Muscle of arm (tissue), 12 donors: ENCODE results near the gene CACNA1F. TPM values are rescaled to one million over a fixed set of nuclear protein-coding genes. Genes with fewer than 3 reads are reported as not detected.

Experiments
- DNase-seq: peaks from one replicate; pipeline ENCODE4 v3.0.0-alpha.2; 2013
- polyA plus RNA-seq, 12 donors: library from polyadenylated mRNA; unstranded; fragments of 120-200 nt; gene quantifications; one replicate each; pipeline ENCODE4 v1.2.1, GENCODE V29; 2013; ENCODE audit not compliant: insufficient read length in 12 of 12

The CACNA1F gene
- polyA plus RNA-seq, 12 donors, result 0.03 to 0.39 (median 0.15) TPM; not detected in 6

DNA sequence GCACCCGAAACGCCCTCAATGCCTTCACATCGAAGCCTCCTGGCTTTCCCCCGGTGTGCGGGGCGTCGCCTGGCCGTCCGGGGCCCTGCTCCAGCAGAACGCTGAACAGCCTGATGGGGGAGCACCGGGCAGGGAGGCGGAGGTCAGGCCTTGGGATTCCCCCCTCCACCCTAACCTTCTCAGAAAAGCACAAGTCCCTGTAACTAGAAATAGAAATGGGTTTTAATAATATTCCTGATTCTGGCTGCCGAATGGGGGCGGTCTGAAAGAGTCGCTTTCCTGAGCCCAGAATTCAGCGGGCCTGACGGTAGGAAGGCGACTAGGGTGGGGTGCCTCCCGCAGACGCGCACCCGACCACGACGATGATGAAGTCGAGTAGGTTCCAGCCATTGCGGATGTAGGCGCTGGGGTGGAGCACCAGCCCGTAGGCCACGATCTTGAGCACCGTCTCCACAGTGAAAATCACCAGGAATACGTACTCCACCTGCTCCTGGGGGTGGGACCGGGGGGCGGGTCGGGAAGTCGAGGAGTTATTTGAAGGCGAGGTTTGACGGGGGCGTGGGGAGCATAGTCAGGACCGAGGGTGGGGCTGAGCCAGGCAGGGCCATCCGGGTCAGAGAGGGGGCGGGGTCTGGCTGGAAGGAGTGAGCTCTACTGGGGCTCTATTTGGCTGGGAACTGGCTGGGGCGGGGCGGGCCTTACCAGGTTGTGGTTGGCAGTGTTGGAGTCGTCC, 2.5 kb downstream of the CACNA1F start:
- no peak for DNase-seq

DNA sequence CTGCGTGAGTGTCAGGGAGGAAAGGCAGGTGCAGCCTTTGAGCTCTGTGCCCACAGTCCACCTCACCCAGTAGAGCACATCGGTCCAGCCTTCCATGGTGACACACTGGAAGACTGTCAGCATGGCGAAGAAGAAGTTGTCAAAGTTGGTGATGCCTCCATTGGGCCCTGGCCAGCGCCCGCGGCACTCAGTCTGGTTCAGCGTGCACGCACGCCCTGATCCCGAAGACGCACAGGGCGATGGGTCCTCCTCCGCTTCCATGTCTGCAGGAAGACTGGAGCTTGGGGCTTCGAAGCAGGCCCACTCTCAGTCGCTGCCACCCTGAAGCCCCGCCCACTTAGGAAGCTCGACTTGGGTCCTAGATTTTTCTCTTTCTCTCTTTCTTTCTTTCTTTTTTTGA, 5.0 kb downstream of the CACNA1F start:
- DNase-seq, result no peak

DNA sequence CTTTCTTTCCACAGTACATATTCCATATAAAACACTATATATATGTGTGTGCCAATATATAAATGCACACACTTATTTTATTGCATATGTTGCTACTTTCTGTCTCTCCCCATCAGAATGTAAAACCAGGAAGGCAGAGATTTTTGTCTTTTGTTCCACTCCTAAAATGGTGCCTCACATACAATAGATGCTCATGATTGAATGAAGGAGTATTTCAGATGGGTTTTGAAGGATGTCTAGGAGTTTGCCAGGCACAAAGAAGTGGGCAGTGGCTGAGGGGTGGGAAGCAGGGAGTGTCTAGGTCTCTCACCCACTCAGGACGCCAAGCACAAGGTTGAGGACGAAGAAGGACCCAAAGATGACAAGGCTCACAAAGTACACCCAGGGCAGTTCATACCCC, 5.4 kb downstream of the CACNA1F start:
- no peak for DNase-seq

DNA sequence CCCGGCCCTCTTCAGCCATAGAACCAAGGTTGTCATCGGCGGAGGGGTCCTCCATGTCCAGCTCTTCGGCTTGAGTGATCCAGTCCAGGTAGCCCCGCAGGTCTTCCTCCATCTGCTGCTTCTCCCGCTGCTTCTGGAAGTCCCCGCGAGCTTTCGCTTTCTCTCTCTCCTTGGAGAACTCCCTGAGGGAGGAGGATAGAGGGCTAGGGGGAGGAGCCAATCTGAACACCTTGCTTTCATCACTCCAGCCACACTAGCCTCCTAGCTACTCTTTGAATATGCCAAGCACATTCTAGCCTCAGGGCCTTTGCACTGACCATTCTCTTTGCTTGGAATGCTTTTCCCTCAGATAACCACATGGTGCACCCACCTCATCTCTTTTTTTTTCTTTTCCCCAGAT, 6.2 kb downstream of the CACNA1F start:
- no peak for DNase-seq

DNA sequence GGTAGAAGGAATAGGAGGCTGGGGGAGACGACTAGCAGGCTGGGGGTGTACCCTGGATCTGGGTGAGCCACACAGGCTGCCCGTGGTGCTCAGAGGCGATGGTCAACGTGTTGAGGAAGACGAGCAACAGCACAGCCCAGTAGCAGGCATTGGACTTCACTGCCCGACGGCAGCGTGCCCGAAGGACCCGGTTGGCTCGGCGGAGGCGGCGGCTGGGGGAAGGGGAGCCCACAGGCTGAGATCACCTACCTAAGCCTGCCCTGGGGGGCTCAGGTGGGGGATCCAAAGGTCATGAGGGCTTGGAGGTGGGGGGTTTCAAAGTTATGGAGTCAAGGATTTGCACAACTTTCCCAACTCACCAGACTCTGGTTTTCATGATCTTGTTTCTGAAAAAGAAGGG, 7.3 kb downstream of the CACNA1F start:
- no peak for DNase-seq

DNA sequence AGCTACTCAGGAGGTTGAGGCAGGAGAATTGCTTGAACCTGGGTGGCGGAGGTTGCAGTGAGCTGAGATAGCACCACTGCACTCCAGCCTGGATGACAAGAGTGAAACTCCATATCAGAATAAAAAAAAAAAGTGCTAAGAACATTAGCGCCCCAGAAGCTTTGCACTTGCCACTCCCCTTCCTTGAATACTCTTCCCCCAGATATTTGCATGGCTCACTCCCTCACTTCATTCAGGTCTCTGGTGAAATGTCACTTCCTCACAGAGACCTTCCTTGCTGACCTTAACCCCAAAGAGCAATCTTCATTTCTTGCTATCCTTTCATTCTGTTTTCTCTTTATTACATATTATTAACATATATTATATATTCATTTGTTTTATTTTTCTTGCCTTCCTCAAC, 11.3 kb downstream of the CACNA1F start:
- DNase-seq, result no peak

DNA sequence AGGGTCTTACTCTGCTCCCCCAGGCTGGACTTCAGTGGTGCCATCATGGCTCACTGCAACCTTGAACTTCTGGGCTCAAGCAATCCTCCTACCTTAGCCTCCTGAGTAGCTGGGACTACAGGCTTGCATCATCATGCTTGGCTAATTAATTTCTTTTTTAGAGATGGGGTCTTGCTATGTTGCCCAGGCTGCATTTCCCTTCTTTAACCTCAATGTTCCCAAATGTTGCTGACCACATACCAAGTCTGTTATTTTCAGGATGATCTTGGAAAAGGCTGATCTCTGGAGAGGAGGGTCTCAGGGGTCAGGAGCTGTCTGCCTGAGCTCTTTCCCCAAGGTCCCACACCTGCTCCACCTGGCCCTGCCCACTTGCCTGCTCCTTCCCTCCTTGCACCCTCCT, 13.0 kb downstream of the CACNA1F start:
- no peak for DNase-seq

DNA sequence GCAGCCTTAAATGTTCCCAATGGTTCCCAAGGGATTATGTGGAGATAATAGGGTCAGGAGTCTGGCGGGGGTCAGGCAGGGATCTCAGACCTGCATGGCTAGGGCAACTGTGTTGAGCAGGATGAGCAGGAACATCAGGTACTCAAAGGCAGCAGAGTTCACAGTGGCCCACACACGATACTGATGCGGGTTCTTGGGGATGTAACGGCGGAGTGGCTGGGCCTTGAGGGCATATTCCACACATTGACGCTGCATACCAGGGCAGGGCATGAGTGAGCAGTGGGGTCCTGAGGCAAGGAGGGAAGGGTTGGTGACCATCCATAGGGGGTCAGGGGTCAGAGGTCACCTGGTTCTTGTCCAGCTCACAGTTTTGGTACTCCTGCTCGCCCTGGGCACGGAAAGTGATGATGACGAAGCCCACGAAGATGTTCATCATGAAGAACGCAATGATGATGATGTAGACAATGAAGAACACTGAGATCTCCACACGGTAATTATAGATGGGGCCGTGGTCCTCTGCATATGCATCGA, 18.1 kb downstream of the CACNA1F start:
- no peak for DNase-seq

DNA sequence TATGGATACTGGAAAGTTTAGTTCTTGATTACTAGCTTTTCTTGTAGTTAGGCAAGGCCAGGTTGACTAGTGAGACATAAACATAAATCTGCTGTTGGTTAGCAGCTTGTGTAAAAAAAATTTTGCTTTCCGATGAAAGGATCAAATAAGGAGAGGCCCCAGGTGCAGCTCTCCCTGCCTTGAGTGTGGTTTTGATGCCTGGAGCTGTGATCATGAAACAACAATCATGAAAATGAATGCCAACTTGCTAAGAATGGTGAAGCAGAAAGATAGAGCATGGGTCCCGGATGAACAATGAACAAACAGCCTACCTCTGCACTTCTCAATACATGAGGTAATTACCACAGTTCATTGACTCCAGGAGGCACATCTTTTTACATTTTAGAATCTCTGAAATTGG, 18.7 kb downstream of the CACNA1F start:
- DNase-seq, result no peak

DNA sequence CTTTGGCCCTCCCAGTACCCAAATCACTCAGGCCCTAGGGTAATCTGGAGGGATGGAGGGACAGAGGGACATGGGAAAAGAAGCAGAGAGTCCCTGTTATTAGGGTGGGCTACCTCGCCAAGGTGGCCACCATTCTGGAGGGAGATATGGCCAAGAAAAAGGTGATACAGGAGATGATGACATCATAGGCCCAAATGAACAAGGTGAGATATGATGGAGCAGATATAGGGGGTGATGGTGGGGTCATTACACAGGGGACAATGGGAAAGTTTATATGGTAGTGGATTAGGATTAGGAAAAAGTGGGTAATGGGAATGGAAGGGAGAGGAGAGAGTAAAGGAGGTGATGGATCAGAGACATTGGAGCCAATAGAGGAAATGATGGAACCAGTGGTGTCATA, 20.3 kb downstream of the CACNA1F start:
- DNase-seq, result no peak

DNA sequence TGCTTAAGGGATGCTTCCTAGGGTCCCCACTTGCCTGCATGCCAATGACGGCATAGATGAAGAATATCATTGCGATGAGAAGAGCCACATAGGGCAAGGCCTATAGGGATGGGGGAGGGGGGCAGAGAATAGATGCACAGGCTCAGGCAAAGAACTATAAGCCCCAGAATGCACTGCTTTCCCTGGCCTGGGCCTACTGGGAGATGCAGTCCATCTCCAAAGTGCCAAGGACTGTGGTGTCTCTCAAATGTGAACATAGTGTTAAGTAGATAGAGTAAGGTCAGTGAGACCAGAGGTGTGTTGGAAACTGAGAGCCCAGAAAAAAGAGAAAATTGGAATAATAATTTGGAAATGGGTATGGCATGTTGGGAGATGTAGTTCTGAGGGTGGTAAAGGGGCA, 20.9 kb downstream of the CACNA1F start:
- DNase-seq, result no peak

DNA sequence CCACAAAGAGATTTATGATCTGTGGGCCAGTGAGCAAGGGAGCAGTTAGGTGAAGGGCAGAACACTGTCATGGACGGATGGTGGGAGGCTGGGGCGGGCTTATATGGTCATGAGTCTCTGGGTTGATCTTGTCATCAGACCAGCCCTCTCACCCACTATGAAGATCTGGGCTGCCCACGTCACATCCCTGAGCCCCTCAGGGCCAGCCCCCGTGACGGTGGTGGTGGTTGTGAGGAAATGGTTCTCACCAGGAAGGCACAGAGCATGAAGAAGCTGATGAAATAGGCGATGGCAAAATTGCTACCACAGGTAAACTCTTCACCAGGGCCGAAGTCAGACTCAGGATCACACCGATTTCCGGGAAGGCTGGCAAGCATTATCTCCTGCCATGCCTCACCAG, 22.1 kb downstream of the CACNA1F start:
- no peak for DNase-seq

DNA sequence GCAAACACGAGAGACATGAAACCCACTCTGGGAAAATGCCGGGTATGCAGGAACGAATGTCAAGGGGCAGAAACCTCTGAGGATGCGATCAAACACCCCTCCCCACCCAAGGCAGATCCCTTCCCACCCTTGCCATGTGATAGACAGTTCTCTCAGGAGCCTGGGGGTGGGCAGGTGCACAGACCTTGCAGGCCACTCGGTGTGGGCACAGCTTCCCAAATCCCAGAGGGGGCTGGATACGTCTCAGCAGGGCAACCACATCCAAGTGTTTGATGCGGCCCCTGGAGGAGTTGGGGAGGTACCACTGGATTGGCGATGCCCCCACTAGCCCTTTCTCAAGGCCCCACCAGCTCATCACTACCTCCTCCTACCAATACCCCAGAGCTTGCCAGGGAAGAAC, 22.7 kb downstream of the CACNA1F start:
- no peak for DNase-seq

DNA sequence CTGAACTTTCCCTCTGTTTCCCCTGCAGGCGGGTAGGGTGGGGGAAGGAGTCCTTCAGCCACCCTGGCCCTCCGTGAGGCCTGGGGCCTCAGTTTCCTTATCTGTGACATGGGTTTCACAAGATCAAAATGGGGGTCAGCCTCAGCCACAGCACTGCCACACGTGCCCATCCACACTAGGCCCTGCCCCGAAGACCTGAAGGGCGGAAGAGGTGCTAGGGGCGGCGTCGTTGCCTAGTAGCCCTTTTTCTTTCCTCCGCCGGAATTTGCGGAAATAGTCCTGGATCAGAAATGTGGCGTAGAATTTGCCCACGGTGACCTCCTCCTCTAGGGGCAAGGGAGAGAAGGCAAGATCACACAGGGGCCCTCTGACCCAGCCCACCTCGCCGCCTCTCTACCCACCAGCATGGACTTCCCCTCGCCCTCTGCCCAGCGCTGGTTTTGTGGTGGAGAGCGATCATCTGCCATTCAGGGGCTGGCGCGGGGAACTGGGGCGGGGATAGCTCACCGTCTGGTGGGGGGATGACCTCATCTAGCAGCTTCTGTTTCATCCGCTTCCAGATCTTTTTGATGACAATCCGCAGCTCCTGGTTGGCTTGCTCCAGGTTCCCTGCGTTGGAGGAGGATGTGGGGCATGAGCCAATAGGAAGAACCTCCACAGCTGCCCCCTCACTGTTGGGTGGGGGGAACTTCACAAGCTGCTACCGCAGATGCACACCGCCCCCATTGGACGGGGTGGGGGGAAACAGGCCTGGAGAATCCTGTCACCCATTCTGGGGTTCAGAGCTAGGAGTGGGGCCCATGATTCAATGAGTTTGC, 23.5 kb downstream of the CACNA1F start:
- DNase-seq, result no peak

DNA sequence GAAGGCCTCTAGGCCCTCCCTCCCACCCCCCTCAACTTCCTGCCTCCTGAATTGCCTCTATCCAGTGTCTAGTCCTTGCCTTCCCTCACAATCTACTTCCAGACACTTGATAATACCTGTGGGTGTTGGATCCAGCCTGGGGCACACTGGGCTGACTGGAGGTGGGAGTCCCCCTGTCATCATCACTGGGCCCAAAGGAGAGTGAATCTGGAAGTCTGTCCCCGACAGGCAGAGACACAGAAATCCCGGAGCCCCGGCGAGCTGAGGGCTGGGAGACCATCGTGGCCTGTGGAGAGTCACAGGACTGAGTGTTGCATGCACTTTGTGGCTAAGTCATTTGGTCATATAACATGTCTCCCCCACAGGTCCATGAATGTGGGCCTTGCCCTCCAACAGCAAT, 24.7 kb downstream of the CACNA1F start:
- DNase-seq, result no peak

DNA sequence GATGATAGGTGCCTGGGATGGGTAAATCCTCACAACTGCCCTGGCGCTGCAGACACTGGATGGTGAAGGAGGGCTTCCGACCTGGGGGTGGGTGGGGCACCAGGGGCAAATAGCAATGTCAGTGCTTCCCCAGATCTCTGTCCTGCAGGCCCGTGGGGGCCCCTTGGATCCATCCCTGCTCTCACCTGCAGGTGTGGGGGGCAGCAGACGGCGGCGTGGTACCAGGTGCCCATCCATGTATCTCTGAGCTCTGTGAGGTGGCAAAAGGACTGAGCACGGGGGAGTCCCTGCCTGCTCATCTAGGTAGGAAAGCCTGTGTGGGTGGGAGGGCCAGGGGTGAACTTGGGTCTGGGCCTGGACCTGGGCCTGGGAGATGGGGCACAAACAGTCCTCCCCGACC, 26.6 kb downstream of the CACNA1F start:
- DNase-seq, result no peak

DNA sequence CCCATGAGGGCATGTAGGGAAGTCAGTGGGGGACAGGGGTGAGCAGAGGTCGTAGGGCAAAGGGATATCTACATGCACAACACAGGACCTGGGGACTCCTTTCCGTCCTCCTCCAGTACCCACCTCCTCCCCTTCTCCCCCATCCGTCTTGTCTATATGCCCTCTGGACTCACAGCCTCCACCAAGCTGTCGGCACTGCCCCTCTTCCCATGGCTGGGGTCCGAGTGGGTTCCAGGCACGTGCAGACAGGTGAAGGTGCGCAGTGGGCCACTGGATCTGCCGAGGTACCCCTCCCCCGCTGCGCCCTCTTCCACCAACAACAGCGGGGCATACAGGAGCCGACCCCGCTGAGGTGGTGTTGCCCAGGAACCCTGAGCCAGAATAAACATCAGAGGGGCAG, 27.7 kb downstream of the CACNA1F start:
- no peak for DNase-seq

DNA sequence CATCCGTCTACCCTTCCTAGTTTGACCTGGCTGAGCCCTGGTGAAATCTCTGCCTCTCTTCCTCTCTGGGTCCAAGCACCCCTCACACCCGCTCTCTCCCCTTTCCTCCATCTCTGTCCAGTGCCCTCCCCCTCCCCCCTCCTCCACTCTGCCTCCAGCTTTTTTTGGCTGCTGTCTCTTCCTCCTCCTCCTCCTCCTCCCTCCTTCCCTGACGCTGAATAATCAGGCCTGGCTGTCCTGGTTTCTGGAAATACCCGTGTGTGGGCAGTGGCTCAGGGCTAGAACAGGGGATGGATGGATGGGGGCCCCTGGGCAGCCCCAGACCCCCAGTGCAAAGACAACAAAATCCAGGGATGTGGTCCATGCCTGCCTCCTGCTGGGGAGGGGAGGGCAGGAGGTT, 28.4 kb downstream of the CACNA1F start:
- DNase-seq, result no peak

DNA sequence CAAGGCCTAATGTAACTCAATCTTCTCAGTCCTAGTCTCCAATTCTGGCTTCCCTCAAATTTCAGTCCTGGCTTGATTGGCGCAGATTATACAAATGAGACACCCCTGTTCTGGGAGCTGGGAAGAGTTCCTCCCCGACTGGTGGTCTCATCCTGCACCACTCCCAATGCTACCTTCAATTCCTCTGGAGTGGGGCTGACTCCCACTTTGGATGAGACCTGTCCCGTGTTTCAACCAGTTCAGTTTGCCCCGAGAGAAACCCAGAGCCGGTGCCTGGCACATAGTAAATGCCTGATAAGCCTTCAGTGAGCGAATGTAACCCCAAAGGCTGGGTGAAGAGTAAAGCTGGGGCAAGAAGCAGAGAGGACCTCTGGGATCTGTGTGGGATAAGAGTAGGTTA, 29.1 kb downstream of the CACNA1F start:
- no peak for DNase-seq

DNA sequence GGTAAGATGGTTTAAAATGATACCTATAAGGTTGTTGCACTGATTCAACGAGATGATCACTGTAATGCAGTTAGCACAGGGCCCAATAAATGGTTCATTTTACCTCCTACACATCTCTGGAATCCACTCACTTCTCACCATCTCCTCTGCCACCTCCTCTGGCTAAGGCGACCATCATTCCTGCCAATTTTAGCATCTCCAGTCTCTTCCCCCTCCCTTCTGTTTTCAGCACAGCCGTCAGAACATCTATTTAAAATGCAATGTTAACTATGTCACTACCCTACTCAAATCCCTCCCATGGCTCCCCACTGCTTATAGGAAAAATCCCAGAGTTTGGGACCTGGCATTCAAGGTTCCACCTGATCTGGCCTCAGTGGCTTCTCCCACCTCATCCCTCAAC, 29.6 kb downstream of the CACNA1F start:
- DNase-seq, result no peak

DNA sequence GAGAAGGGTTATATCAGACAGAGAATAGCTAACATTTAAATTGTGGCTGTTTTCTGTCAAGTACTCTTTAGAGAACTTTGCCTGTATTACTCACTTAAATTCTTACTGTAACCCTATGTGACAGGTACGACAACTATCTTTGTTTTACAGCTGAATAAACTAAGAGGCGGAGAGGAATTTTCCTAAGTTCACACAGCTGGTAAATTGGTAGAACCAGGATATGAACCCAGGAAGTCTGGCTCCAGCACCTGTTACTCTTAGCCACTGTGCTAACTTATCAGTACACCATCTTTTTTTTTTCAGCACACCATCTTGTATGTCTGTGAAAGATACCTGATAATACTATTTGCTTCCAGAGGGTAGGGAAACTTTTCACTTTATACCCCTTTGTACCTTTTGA, 31.1 kb downstream of the CACNA1F start:
- no peak for DNase-seq

DNA sequence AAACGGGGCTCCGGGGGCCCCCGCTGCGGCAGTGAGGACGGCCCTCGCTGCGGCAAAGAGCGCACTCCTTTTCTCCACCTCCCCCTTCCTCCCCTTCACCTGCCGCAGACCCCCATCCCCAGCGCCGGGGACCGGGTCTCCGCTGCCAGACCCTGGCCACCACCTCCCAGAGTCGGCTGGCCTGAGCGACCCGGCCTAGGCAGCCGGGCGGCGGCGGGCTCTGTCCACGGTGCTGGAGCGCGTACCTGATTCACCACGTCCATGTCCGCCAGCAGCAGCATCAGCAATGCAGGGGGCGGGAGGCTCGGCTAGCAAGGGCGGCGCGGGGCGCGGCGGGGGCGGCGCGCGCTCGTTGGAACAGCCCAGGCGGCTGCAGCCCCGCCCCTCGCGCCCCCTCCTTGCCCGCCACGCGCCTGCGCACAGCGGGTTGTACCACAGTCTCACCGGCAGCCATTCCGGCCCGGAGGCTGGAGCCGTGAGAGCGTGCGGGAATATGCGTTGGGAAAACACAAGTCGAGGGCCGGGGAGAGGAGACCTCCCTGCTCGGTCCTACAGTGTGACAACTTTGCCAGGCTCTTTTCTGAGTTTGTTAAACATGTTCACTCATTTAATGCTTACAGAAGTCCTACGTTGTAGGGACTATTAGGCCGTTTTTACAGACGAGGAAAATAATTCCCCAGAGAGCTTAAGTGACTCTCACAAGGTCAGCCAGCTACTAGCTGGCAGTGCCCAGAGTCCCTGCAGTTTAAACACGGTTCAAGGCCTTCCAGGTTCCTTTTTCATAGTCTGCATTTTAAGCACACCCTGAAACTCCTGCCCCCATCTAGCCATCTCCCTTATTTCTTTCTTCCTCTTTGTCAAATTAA, 33.0 kb downstream of the CACNA1F start, which contains the start of gene SYP:
TSS of gene SYP (minus strand) at position 288 of the 866 bp plus-strand sequence. CDS start at position 281, 7 bp downstream.
- DNase-seq, result peak; percentile 77
